ENCODE results near the gene GOLGA3. TPM values are rescaled to one million over a fixed set of nuclear protein-coding genes. Genes with fewer than 3 reads are reported as not detected.
"Not testable (repeated sequence)": the region's sequence is repeated elsewhere in the genome, so short reads cannot be mapped to it uniquely, and the experiment has no call there.

Gene GOLGA3
- total and polyA plus RNA-seq, 2 donors (not counting 1 experiment from before 2014, with no cell fraction given): 32.7 to 66.0 TPM

GRCh38 chr12:132836795-132837331, 8.2 kb upstream of the GOLGA3 start:
- Histone ChIP-seq H3K9me3 (ENCODE audit: control extremely low read depth in 1 of 3, control insufficient read depth in 2 of 3, insufficient read depth in 1 of 3, low read length in 2 of 3) (peaks cover 0 to 7% (median 0%) of the 10 kb centered on the region in 3 donors), H4K20me1 (ENCODE audit: control insufficient read depth, insufficient read depth, low read length, poor library complexity, severe bottlenecking) (peaks cover 13% of the 10 kb centered on the region), H3K79me2 (ENCODE audit: control insufficient read depth, insufficient read depth, low read length) (peaks cover 13% of the 10 kb centered on the region), H3K4me3 (ENCODE audit: control extremely low read depth in 1 of 5, extremely low read depth in 1 of 5, insufficient read depth in 1 of 5, low read depth in 2 of 5, low read length in 4 of 5) (no peak overlapping the region), H3K36me3 (replicated peaks in 1 of 2; ENCODE audit: control extremely low read depth in 1 of 2, control insufficient read depth in 1 of 2, extremely low read depth in 1 of 2, insufficient read depth in 2 of 2, low read length in 1 of 2) (peaks cover 0 to 15% of the 10 kb centered on the region in 2 experiments), H3K27ac (ENCODE audit: low read length in 2 of 2) (no peak overlapping the region), H3K27me3 (replicated peaks in 1 of 4; ENCODE audit: control extremely low read depth in 1 of 4, control insufficient read depth in 3 of 4, insufficient read depth in 4 of 4, low read length in 3 of 4) (no peaks in the 10 kb centered on the region), H3K4me2 (replicated peaks; ENCODE audit: low read depth, low read length, poor library complexity, severe bottlenecking) (peak overlapping the region; percentile 25), H3K9ac (ENCODE audit: low read length) (no peak overlapping the region), H3K4me1 (ENCODE audit: control insufficient read depth in 2 of 2, insufficient read depth in 2 of 2, low read length in 2 of 2) (peaks cover 0 to 3% of the 10 kb centered on the region in 2 donors), H2AFZ (ENCODE audit: insufficient read depth, low read depth, low read length, poor library complexity, severe bottlenecking) (no peak overlapping the region)
- CTCF ChIA-PET: no interaction called here
- no peak for ATAC-seq (ENCODE audit: low read depth)
- H3K4me3 Mint-ChIP-seq: no peak overlapping the region
- intact Hi-C loops (cut with micrococcal nuclease): no loop called here
- POLR2A ChIA-PET: no interaction called here
- no peak for TF ChIP-seq EZH2 (IDR thresholded peaks at IDR 0.05; ENCODE audit: borderline replicate concordance, insufficient read depth, low read depth, low read length, poor library complexity, severe bottlenecking)
- TF ChIP-seq CTCF (IDR thresholded peaks at IDR 0.05): no peak
- no peaks in the 10 kb centered on the region for H3K9me3 Mint-ChIP-seq (ENCODE audit: insufficient read depth)
- DNase-seq: no peak
- H3K4me1 Mint-ChIP-seq: peaks cover 13% of the 10 kb centered on the region
- WGBS (ENCODE audit: insufficient coverage): 50% methylated on average over 5 of the region's 5 CpGs
- H3K27me3 Mint-ChIP-seq: no peaks in the 10 kb centered on the region
- peak overlapping the region; percentile 53 for H3K27ac Mint-ChIP-seq

GRCh38 chr12:132836230-132836629, 7.6 kb upstream of the GOLGA3 start:
- not testable (repeated sequence) for DNase-seq

More at GRCh38 chr12:132836230-132836629, 7.6 kb upstream of the GOLGA3 start:
- H3K4me1 Mint-ChIP-seq: peaks cover 13% of the 10 kb centered on the region
- H3K9ac ChIP-seq (ENCODE audit: low read length); H2AFZ ChIP-seq (ENCODE audit: insufficient read depth, low read depth, low read length, poor library complexity, severe bottlenecking); H3K9me3 ChIP-seq (ENCODE audit: control extremely low read depth in 1 of 3, control insufficient read depth in 2 of 3, insufficient read depth in 1 of 3, low read length in 2 of 3); intact Hi-C loops (cut with micrococcal nuclease); H3K4me3 Mint-ChIP-seq; ATAC-seq (ENCODE audit: low read depth); CTCF ChIA-PET; POLR2A ChIA-PET; H3K4me1 ChIP-seq (ENCODE audit: control insufficient read depth in 2 of 2, insufficient read depth in 2 of 2, low read length in 2 of 2); H3K27me3 ChIP-seq (replicated peaks in 1 of 4; ENCODE audit: control extremely low read depth in 1 of 4, control insufficient read depth in 3 of 4, insufficient read depth in 4 of 4, low read length in 3 of 4); H3K27me3 Mint-ChIP-seq; H3K4me3 ChIP-seq (ENCODE audit: control extremely low read depth in 1 of 5, extremely low read depth in 1 of 5, insufficient read depth in 1 of 5, low read depth in 2 of 5, low read length in 4 of 5); H3K27ac ChIP-seq (ENCODE audit: low read length in 2 of 2); H3K9me3 Mint-ChIP-seq (ENCODE audit: insufficient read depth); H3K27ac Mint-ChIP-seq: not testable (repeated sequence)
- H3K4me2 ChIP-seq (replicated peaks; ENCODE audit: low read depth, low read length, poor library complexity, severe bottlenecking): peak overlapping the region; percentile 25
- H3K79me2 ChIP-seq (ENCODE audit: control insufficient read depth, insufficient read depth, low read length): peaks cover 13% of the 10 kb centered on the region
- peaks cover 13% of the 10 kb centered on the region for H4K20me1 ChIP-seq (ENCODE audit: control insufficient read depth, insufficient read depth, low read length, poor library complexity, severe bottlenecking)
- H3K36me3 ChIP-seq (replicated peaks in 1 of 2; ENCODE audit: control extremely low read depth in 1 of 2, control insufficient read depth in 1 of 2, extremely low read depth in 1 of 2, insufficient read depth in 2 of 2, low read length in 1 of 2): peaks cover 0 to 14% of the 10 kb centered on the region in 2 experiments
- 83% methylated on average over 26 of the region's 30 CpGs for WGBS (ENCODE audit: insufficient coverage)

Measured in B cell (primary cell).